Fibroblast of skin of scalp (primary cell): Measurements from ENCODE around the gene ST6GALNAC5.

ENCODE experiments used
- DNase-seq: peaks from one replicate; pipeline ENCODE4 v3.0.0-alpha.2; 2013

Gene ST6GALNAC5

GRCh38 chr1:76868154-76868882 lies 1.0 kb downstream of the ST6GALNAC5 start:
- DNase-seq = peak; percentile 58

- DNase-seq = no peak
Observed at GRCh38 chr1:76868916-76869315, 1.6 kb downstream of the ST6GALNAC5 start.

DNA sequence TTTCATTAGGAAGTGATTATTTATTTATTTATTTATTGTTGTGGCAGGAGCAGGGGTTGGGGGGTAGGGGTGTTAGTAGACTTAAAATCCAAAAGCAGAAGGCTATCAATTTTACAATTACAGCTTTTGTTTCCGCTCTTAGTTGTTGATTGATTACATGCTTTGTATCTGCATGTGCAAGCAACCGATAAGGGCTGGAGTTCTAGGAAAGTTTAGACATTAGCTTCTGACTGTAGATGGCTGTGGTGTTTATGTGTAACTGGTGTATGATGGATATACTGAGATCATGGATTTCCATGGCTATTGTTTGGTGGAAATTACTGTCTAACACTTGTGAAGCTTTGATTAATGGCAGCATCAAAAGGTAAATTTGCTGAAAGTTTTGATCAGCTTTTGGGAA lies 2.8 kb downstream of the ST6GALNAC5 start:
- DNase-seq = no peak

DNA sequence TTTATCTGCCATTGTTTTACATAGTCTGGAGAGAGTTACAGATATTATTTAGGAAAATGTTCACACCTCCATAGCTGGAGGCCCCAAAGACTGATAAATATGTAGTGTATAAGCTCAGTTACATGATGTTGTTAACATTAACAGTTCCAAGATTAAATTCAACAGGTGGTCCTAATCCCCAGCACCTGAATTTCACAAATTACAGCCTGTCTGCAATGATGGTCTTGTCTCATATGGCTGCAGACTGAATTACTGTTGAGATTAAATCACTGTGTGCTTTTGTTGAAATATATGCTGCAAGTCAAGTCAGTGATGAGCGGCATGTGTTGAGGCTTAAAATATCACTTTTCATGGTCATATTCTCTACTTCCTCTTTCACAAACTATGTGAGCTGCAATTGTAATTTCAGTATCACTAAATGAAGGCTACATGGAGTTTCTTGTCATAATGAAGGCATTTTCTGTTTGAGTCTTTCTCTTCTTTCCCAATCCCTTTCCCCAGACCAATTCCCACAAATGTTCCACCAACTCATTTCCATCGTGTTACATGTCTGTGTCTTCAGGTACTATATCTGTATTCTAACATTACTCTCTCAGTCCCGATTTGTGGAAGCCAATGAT lies 4.2 kb downstream of the ST6GALNAC5 start:
- DNase-seq = no peak

DNA sequence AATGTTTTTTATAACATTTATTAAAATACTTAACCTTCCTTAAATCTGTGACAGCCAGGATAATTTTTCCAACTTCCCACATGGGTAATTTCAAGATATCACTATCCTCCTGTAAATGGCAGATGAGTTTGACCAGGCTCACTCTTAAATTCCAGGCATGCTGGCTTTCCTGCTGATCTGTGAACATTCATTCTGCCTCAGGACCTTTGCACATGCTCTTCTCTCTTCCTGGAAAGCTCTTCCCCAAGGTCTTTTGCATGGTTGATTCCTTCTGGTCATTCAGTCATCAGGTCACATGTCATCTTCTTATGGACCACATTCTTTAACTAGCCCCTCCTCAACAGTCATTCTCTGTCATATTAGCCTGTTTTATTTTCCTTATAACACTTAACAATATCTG lies 5.7 kb downstream of the ST6GALNAC5 start:
- DNase-seq = no peak

DNA sequence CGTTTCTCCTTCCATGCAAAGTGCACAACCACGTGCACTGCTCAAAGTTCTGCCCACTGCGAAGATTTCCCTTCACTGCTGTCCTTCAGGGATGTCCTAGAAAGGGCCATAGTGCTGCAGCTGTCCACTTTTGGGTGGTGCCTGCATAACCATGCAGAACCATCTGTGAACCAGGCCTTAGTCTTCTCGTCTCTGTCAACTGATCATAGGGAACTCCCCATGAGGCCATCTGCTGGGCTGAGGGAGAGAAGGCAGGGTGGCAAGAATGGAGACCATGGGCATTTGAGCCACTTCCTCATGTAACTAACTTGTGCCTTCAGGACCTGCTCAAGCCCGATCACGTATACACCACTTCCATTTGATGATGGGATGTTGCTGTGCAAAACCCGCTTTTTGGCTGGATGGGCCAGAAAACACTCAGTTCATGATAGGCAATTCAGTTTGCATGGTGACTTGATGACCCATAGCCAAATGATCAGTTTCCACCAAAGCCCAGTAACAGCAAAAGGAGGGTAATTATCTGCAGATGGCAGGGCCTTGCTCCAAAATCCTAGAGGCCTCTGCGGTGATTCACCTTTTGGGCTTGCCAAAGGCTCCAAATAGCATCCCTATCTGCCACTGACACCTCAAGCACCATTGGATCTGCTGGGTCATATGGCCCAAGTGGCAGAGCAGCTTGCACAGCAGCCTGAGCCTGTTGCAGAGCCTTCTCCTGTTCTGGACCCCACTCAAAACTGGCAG lies 9.5 kb downstream of the ST6GALNAC5 start:
- peak; percentile 42 for DNase-seq

DNA sequence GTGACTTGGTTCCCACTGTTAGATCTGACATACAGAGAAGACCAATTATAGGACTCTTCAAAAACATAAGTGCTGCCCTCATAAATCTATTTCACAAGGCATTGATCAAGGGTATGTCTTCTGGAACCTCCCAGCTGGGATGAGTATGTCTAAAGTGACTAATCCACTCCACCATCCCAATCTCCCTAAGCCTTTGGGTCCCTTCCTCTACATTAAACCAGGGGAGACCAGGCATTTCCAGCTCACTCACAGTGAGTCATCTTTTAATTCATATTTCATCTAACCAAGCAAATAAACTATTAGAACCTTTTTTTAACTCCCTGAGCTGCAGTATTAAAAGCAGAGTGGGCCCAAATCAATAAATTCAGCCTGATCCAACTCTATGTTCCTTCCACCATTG lies 11.7 kb downstream of the ST6GALNAC5 start:
- peak; percentile 54 for DNase-seq

- no peak for DNase-seq
Observed at GRCh38 chr1:76881762-76882161, 14.5 kb downstream of the ST6GALNAC5 start.

DNA sequence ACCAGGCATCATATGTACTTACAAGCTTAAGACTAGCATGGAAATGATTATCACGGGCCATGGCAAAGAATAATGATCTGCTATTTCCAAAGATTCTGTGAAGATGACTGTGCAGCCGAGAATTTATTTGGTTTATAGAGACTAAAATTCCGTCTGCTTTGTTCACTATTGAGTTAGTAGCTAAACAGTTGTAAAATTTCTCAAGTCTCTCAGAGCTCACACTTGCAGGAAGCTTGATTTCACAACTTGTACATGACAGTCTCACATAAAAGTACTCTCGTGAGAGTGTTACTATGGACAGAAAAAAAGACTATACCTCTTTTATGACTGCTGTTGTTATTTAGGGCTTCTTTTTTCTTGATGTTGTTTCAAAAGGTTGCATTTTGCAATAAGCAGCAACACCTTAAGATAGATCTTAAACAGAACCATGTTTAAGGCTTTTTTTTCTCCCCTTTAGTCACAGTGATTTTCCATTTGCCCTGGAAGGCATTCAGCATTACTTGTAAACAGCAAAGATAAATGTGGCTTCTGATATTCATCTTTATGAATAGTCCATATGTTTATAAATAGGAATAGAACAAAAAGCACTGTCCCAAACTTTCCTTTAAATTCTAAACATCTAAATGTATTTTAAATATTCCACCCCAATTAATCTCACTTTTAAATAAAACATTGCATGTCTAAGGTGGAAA lies 24.8 kb downstream of the ST6GALNAC5 start:
- peak; percentile 75 for DNase-seq

GRCh38 chr1:76892675-76893074 lies 25.4 kb downstream of the ST6GALNAC5 start:
- DNase-seq = no peak

- peak; percentile 58 for DNase-seq
Observed at GRCh38 chr1:76901158-76901767, 34.0 kb downstream of the ST6GALNAC5 start.

GRCh38 chr1:76905876-76906595 lies 38.8 kb downstream of the ST6GALNAC5 start:
- DNase-seq = no peak

GRCh38 chr1:76909311-76909710 lies 42.0 kb downstream of the ST6GALNAC5 start:
- DNase-seq = no peak

- no peak for DNase-seq
Observed at GRCh38 chr1:76919085-76919484, 51.8 kb downstream of the ST6GALNAC5 start.

DNA sequence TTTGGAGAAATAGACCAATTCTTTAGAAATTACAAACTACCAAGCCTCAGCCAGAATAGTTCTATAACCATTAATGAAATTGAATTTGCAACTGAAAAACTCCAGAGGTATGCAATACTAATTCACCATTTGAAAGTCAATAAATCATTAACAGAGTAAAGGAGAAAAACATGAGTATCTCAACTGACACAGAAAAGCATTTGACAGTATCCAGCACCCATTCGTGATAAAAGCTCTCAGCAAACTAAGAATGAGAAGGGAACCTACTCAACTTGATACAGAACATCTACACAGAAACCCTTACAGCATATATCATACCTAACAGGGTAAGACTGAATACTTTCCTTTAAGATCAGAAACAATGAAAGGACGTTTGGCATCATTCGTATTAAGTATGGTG lies 54.3 kb downstream of the ST6GALNAC5 start:
- no peak for DNase-seq

GRCh38 chr1:76925825-76926224 lies 58.5 kb downstream of the ST6GALNAC5 start:
- DNase-seq = no peak

DNA sequence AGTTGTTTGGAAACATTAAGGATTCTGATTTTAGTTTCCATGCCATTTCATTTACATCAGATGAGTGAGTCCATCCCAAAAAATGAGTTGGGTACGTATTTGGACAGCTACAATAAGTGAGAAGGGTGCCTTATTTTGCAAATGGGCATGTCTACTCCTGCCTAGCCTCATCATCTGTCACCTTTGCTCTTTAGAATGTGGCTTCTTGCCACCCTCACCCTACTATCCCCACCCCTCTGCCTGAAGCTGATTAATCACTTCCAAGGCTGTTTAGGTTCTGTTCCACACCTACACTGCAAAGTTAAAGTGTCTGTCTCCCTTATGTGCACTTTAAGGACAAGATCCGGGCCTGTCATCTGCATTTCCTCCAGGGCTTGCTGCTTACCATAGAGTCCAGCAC lies 61.2 kb downstream of the ST6GALNAC5 start:
- DNase-seq = no peak

GRCh38 chr1:76929136-76929535 lies 61.9 kb downstream of the ST6GALNAC5 start:
- DNase-seq = no peak

DNA sequence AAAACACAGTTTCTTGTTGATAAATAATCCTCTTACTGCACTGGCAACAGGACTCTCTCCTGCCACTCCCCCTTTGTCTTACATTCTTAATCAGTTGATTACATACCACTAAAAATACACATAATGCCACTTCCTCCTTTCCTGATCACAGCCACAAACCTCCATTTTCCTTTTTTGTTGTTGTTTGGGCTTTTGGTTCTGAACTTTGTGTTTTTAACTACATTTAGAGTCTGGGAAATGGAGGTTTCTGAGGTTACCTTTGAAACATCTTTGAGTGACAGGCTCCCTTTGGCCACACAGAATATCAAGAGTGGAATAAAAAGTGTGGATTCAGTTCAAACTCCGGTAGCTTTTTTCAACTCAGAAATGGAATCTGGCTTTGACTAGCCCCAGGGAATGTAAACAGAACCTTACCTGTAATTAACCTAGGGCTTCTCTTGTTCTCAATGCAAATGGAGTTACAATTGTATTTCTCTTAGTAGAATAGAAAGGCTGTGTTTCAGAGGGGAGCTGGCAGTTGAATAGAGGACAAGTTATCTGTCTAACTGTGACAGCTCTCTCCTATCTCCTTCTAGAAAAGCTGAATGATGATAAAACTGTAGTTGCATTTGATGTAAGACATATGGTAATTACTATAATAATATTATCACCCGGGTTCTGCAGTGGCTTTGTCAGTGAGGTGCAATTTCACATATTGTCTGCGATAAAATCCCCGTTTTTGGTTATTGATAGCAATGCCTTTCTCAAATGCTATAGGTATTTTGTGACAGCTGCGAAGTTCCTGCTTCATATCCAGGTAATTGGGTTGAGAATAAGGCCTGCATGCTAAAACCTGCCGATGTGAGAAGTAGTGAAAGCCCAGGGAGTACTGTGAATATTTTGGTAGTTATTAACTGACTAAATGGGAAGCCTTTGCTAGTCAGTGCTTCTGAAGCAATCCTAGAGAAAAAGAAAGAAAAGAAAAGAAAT lies 66.9 kb downstream of the ST6GALNAC5 start:
- no peak for DNase-seq

DNA sequence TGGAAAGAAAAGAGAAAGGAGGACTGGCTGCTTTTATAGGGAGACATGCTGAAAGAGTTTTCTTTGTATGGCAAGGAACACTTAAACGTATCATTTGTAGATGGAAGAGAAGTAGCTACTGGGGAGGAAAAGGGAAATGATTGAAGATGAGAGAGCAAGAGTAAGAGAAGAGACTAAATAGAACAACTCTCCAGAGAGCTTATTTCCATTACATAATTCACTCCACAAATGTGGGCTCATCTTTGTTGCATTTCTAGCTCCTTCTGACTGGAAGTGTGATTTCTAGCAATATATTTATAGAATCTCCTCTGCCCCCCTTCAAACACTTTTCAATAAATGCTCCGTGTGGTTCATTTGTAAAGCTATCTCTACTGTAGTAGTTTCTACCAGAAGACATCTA lies 71.0 kb downstream of the ST6GALNAC5 start:
- no peak for DNase-seq
